GM19023 (cell line): ENCODE measurements around the gene CSNK1D.
"Not testable (repeated sequence)": the region's sequence is repeated elsewhere in the genome, so short reads cannot be mapped to it uniquely, and the experiment has no call there.

Experiments used
- ATAC-seq: cut with Tn5 transposase; IDR thresholded peaks from one replicate; pipeline ENCODE4 v1.9.1; 2021; ENCODE audit warnings: mild to moderate bottlenecking, moderate library complexity; ENCODE audit not compliant: unreplicated experiment

CSNK1D gene

GRCh38 chr17:82275326-82275725, 1.8 kb upstream of the CSNK1D start:
- no peak for ATAC-seq

DNA sequence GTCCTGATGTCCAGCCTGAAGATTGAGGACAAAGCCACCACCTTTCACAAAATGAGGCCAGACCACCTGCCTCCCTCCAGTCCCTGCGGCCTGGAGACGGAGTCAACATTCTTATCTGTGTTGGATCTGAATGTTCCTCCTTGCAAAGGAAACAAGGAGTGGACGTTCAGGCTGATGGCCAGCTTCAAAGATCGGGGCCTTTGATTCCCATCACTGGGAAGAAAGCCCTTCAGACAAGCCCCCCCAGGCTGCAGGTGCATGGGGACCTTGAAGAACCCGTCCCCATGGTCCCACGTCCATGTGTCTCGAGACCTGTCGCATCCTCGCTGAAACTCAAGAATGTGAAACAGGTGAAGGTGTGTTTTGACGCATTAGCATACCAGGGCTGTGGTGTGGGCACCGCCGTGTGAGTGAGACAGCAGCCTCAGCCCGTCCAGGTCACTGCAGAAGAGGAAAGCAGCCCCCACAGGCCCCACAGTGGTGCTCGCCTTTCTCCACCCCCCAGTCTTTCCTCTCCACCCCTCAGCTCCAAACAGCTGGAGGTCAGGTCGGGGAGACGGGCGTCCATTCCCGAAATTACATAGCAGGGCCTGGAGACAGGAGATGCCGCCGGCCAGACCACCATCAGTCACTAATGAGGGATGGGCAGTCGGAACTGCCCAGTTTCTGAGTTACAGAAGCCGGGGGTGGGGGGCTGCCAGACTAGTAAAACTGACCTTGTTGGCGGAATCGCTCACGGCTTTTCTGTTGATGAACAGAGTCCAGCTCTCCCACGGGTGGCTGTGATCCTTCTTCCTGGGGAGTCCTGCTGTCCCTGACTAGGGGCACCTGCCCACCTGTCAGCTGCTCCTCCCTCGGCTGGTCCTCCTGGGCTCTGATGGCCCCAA, 877 bp upstream of the CSNK1D start:
- ATAC-seq: no peak

DNA sequence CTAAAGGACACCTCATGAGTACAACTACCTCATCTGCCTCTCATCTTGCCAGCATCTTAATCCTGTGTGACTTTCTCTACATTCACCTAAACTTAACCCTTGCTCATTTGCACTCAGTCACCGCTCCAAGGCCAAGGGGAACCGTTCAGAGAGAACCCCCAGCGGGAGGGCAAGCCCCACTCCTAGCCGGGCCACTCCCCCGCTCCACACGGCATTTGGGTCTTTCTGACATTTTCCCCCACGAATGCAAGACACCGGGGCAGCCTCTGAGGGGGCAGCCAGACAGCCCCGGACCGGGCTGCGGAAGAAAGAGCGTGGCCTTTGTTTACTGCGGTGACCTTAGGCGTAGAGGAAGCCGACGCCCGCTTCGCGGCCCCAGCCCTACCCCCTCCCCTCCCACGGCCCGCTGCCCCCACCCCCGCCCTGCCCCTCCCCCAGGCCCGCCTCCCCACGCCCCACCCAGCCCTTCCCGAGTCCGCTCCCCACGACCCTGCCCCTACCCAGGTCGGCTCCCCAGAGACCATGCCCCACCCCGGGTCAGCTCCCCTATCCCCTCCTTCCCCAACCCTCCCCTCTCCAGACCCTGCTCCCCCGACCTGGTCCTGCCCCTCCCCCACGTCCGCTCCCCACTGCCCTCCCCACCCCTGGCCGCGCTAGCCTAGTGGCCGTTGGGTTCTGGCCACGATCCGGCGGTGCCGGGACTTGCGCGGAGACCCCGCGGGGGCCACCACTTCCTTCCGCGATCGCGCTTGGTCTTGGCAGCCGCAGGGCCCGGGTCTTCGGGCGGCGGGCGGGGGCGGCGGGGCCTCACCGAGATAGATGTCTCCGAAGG, 789 bp downstream of the CSNK1D start:
- peak; percentile 20 for ATAC-seq

DNA sequence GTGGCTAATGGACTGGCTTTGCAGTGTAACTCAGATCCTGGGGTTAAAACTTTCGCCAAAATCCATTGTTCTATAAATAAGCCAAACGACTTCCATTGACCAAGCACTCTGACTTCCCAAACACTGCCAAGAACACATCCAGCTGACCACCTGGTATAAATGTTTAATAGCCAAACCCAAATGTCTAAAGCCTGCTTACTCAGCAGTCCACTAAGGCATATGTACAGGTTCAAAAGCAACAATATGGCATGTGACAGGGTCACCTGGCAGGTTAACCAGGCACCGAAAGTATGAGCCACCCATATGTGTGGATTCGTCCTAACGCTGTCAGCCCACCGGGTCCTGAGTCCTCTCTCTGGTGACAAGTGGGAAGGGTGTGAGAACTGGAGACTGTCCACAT, 2.1 kb downstream of the CSNK1D start:
- no peak for ATAC-seq

GRCh38 chr17:82270651-82271050, 2.8 kb downstream of the CSNK1D start:
- no peak for ATAC-seq

- ATAC-seq: no peak
These were observed 3.5 kb downstream of the CSNK1D start for GRCh38 chr17:82269882-82270500.

GRCh38 chr17:82269138-82269881, 4.2 kb downstream of the CSNK1D start:
- no peak for ATAC-seq

- ATAC-seq: no peak
These were observed 5.7 kb downstream of the CSNK1D start for GRCh38 chr17:82267575-82268379.

DNA sequence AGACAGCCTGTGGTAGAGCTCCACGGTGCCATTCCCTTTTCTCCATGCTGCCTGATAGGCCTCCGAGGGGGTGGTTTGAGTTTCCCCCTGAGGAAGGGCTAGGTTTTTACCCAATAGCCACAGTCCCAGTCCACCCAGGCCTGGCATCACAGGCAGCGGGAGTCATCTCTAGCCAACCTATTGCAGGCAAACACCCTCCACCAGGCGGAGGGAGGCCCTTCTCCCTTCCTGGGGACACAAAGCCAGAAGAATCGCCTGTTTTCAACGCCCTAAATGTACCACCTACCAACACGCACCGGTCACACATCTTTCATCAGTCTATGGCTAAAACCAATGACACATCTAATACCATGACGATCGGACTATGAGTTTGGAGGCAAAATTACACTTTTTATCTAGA, 7.4 kb downstream of the CSNK1D start:
- no peak for ATAC-seq

GRCh38 chr17:82263641-82264040, 9.9 kb downstream of the CSNK1D start:
- ATAC-seq: no peak

DNA sequence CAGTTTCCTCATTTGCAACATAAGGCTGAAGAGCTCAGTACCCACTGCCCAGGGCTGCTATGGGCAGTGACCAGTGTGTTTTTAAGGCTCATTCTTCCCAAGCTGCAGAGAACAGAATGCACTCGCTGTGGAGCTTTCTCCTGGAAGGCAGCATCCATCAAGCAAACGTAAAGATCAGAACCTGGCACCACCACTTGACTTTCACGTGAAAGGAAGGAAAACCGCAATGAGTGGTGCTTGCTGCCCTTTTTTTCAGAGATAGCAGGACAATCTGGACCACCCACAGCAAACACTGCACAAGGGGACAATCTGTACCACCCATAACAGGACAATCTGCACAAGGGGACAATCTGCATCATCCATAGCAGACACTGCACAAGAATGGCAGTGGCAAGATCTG, 11.2 kb downstream of the CSNK1D start:
- no peak for ATAC-seq

- ATAC-seq: not testable (repeated sequence)
These were observed 13.2 kb downstream of the CSNK1D start for GRCh38 chr17:82259972-82260961.

GRCh38 chr17:82258555-82258954, 14.9 kb downstream of the CSNK1D start:
- no peak for ATAC-seq

DNA sequence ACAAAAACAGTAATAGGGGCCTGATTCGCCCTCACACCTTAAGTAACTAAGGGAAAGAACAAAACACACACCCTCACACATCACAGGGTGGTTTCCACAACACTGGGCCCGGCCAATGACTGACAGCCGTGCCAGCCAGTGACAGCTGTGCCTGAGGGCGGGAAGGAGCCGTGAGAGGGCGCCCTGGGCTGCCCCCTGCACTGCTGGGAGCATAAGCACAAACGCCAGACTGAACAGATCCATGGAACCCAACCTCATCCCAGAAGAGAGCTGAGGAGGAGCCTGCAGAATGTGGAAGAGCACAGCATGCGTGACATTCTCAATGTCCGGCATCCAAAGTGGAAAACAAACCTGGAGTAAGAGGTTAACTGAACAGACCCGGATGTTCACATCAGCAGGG, 16.0 kb downstream of the CSNK1D start:
- ATAC-seq: no peak

DNA sequence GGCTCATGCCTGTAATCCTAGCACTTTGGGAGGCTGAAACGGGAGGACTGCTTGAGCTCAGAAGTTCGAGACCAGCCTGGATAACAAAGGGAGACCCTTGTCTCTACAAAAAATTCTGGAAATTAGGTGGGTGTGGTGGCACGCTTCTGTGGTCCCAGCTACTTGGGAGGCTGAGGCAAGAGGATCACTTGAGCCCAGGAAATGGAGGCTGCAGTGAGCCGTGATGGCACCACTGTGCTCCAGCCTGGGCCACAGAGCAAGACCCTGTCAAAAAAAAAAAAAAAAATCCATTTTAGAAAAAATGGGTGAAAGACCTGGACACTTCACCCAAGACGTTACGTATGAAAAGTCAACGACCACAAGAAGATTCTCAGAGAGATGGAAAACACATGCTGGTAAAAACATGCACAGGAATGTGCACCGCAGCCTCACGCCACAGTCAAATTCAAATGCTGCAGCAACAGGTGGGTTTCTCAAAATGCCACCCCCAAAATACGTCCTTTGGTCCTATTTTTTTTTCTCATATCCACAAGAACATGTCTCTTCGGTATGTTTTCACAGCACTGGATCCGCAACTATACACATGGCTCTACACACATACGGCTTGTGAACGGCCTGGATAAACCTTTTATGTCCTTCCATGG, 17.1 kb downstream of the CSNK1D start:
- no peak for ATAC-seq

GRCh38 chr17:82255402-82255972, 18.0 kb downstream of the CSNK1D start:
- ATAC-seq: no peak

GRCh38 chr17:82254746-82255145, 18.8 kb downstream of the CSNK1D start:
- ATAC-seq: not testable (repeated sequence)

GRCh38 chr17:82254096-82254495, 19.4 kb downstream of the CSNK1D start:
- not testable (repeated sequence) for ATAC-seq
